HT-29 (cell line): ENCODE data around the gene IER5L. TPM values are rescaled to one million over a fixed set of nuclear protein-coding genes. Genes with fewer than 3 reads are reported as not detected.

ENCODE experiments used
- DNase-seq: peaks from one replicate; pipeline ENCODE4 v3.0.0-alpha.2; 2015; ENCODE audit warnings: low spot score
- total RNA-seq: library from RNA; depleted of rRNA; stranded (reverse); fragments of >200 nt; shearing (Covaris generic); gene quantifications from 2 replicates; pipeline ENCODE4 v1.2.3, GENCODE V29; 2014

IER5L gene
- total RNA-seq, 1 experiment from 2014 or later = 68.5 TPM

DNA sequence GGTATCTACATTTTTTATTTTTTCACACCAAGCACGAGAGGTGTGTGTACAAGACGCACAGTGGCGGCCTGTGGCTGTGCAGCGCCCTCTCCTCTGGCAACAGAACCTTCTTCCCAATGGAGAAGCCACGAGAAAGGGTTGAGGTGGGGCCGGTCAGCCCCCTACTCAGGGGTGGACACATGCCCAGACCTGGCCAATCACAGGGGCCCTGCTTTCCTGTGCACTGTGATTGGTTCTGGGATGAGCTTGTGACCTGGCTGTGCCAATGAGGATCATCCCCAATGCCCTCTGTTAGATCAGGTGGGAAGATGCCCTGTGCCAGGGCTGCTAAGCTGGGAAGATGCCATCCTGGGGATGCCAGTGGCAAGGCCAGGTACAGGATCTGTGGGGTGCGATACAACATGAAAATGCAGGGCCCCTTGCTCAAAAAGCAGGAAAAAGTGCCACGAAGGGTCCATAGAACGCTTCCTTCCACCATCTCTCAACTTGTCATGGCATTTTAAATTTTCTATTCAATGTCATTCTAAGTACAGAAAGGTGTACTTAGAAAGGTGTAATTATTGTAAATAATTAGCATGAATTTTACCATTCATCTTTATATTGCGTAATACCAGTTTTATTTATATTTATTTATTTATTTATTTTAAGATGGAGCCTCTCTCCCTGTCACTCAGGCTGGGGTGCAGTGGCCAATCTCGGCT, 15.4 kb downstream of the IER5L start:
- no peak for DNase-seq

DNA sequence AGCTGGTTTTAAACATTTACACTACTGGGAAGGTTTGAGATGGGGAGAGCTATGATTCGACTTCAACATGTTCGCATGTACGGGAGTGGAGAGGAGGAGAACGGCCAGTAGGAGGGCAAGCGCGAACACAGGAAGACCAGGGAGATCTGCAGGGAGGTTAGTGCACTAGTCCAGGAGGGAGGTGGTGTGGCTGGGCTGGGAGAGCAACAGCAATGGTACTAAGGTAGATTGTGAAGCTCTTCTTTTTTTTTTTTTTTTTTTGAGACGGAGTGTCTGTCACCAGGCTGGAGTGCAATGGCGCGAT, 16.6 kb downstream of the IER5L start:
- no peak for DNase-seq

DNA sequence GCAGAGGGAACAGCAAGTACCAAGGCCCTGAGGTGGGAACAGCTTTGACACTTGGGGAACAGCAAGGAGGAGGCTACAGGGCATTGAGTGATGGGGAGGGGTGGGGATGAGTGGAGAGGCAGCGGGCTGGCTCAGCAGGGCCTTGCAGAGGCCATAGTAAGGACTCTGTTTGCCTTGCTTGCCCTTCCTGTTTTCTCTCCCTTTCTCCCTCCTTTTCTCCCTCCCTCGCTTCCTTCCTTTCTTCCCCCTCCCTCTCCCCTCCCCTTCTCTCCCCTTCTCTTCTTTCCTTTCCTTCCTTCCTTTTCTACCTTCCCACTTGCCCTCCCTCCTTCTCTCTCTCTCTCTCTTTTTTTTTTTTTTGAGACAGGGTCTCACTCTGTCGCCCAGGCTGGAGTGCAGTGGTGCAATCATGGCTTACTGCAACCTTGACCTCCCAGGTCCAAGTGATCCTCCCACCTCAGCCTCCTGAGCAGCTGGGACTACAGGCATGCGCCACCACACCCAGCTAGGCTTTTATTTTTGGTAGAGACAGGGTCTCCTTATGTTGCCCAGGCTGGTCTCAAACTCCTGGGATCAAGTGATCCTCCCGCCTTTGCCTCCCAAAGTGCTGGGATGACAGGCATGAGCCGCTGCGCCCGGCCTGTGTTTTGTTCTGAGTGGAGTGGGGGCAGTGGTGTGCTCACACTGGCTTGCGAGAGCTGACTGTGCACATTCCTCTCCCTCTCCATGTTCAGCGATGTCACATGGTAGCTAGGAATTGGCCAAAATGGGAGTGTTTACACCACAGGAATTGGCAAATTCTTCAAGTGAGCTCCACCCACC, 17.1 kb downstream of the IER5L start:
- DNase-seq = no peak

DNA sequence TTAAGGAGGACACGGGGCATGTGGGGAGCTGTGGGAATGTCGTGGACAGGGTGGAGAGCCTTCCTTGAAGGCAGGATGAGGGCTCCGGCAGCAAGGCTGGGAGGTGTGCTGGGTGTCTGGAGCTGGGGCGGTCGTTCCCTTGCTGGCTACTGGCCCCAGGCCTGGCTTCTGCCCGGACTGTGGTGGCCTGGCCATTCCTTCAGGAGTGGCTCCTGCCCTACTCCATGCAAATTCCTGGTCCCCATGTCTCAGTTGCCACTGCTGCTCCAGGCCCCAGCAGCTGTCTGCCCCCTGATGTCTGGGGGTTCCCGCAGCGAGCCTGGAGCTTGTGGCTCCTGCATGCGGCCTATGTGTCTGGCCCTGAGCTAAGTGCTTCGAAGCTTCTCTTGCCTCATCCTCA, 21.9 kb downstream of the IER5L start:
- no peak for DNase-seq

DNA sequence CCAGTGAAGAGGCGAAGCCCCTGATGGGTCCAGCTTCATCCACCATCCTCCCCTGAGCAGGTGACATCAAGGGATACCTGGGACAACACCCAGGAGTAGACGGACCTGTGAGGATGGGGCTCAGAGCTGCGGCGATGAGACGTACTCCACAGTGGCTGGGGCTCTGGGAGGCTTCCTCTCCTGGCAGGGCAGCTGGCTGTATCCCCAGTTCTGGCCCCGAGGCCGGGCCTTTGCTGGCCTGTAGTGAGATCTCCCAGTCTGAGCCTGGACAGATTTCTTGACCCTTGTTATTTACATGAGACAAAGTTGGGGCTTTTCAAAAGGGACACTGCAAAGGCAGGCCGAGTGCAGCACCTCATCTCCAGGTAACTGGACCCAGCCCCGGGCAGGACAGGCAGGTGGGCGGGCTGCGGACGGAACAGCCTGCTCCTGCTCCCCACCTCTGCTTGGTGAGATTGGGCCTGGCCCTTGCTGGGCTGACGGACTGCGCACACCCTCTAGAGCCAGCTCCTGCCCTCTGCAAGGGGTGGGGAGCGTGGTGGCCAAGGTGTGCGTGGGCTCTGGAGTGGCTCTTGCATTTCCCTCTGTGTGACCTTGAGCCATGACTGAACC, 23.1 kb downstream of the IER5L start:
- no peak for DNase-seq

DNA sequence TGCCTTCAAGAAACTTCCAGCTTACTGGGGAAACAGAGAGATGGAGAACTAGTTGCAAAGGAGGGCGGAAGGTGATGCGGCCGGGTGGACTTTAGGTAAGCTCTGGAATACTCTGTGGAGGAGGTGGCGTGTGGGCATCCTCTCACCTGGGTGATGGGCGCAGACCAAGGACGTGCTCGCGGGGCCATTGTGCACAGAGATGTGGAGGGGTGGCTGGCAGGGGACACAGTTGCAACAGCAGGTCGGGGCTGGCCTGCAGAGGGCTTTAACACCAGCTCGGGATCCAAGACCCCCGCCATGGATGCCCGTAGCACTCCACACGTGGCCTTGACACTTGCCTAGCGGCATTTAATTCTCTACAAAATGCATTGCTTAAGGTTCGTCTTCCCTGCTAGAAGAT, 26.6 kb downstream of the IER5L start:
- no peak for DNase-seq

DNA sequence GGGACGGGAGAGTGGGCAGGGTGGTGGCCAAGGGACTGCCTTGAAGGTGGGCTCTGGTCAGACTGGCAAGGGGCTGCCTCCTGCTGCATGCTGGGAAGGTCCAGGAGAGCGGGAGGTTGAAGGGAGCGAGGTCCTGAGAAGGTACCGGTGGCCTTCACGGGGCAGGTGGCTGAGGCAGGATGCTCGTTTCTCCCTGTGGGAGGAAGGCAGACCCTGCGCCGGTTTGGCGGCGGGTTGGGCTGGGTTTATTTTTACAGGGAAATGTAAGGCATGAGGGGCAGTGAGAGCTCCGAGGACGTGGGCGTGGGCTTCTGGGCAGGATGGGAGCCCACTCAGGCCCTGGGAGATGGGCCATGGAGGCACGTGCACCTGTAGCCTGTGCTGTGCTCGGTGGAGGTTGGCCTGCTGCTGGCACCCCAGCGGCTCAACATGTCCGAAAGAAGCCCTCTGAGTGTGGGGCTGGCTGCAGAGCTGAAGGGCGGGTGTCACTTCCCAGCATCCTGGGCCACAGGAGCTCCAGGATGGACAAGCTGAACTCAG, 27.3 kb downstream of the IER5L start:
- no peak for DNase-seq

DNA sequence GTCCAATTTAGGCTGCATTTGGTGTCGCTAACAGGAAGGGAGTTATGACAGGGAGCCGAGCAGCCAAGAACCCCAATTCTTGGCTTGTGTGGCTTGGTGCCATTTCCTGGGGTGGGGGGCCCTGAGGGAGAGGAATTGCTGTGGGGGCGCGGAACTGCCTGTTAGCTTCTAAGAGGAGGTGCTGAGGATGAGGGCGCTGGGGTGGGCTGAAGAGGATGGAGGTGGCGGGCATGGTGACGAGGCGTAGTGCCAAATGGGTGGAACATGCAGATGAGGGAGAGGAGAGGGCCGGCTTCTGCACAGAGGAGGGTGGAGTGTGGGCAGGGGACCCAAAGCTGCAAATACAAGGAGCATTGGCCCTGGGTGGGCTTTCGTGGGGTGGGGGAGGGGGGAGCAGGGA, 27.9 kb downstream of the IER5L start:
- DNase-seq = no peak

DNA sequence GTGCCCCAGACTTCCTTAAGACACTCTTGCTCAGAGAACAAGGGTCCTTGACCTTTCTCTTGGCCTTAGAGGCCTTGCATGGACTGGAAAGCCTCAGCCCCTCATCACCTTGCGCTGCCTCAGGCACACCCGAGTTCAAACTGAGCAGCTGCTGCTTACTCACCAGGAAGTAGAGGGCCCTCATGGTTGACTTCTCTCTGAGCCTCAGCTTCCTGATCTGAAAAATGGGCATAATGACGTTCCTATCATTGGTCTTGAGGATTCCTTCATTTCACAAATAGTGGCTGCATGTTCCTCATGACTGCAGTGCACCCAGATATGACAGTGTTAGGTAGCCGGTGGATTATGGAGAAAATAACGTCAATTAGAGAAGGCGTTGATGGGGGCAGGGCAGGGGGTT, 28.6 kb downstream of the IER5L start:
- DNase-seq = no peak

DNA sequence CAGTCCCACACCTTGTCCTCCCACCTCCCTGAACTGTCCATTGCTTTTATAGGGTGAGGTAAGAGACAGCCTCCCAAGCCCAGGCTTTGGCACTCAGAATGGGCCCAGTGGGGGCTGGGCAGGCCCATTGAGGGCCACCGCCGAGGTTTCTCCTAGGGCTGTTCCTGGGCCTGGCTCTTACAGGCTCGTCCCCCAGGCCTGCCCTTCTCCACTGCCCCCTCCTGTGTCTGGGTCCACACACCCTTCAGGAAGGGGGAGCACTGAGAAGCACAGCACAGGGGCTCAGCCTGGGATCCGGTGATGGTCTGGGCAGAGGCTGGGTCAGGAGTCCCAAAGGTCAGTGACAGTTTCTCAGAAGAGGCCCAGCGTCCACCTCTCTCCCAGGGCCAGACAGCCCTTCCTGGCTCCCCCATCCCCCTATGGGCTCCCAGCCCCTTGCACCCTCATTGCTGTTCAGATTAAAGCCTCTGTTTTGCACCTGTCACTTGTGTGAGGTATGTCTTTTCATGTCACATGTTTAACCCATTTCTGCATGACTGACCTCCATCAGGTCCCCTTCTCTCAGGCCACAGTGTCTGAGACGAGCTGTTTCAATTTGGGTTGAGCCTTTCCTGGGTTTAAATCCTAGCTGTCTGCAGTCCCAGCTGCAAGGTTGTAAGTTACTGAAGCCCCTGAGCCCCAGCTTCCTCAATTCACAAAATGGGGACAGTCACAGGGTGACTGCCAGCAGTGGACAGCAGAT, 29.4 kb downstream of the IER5L start:
- DNase-seq = no peak

DNA sequence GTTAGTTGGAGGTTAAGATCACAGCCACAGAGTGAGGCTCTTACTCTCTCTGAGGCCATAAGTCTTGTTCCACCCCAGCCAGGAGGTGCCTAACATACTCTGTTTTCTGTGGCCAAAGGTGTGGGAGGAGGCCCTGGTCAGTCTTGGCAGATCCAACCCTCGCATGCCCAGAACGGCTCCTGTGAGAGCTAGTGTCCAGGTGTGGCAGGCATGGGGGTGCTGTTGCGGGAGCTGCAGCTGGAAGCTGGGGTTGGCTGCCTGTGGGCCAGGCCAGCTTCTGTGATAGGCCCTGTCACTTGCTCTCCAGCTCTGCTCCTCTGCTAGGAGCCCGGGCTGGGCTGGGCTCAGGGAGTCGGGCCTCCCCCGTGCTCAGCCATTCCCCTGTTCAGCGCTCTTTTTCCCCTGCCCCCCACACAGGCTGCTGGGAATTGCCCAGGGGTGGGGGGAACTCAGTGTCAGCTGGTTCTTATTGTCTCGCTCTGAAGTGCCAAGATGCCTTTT, 31.6 kb downstream of the IER5L start:
- peak; percentile 8 for DNase-seq

DNA sequence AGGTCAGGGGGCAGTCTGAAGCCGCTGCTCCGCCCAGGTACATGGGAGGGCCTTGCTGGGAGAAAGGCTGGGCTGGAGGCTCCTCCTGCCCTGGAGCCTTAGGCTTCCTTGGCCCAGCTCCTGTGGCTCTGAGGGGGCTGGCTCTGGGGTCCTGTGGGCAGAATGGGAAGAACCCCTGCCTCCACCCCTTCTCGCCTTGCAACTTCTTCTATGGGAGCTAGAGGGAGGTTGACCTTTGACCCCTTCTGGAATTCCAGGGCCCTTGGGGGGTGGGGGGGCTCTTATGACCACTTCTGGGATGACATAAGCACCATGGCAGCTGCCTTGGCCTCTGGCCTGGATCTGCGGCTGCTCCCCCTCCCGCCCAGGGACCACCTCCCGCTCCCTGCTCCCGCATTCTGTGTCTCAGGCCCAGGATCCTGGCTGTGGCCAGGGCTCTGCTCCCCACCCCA, 32.2 kb downstream of the IER5L start:
- peak; percentile 31 for DNase-seq

DNA sequence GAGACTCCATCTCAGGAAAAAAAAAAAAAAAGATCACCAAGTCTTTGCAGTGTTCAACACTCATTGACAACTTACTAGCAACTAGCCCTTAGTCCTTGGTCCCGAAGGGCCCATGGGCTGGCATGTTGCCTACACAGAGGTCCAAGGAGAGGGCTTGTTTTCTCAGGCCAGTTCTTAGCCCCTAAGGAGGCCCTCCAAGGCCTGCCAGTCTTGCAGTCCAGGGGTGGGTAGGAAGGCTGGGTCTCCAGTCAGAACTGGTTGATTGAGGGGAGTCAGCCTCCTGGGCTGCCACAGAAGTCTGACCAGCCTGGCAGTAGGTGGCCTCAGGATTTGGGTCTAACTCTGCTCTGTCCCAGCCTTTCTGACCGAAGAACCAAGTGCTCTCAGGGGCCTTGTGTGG, 32.7 kb downstream of the IER5L start:
- no peak for DNase-seq

DNA sequence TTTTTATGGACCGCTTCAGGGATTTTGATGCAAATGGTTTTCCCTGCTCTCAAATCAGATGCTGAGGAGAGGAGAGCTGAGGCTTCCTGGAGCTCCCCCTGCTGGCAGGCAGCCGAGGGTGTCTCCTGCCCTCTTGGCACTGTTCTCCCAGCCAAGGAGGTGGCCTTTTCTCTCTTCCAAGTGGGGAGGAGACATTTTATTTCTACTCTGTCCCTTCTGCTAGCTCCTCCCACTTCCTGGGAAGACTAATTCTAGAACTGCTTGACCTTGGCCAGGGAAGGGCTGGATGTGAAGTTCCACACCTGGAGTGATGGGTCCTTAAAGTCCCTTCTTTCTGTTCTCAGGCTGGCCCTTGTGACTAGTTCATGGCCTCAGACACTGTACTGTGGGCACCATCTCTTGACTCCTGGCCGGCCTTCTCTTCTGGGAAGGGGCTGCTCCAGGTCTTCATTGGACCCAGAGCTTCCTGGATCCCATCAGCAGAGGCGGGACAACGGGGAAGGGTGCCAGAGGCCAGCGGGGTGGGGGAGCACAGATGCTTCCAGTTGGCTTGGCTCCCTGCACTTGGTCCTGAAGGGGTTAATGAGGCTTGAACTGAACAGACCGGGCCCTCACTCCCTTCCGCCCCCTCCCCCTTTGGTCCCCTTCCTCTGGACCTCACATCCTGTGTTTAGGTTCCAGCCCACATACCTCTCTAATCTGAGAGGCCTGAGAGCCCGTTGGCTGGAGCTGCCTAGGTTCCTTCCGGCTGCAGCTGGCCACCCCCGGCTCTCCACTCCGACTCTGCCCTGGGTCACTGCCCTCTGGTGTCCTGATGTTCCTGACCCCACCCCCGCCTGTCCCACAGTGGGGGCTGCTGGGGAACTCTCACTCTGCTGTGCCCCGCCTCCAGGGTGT, 34.8 kb downstream of the IER5L start:
- peak; percentile 87 for DNase-seq

DNA sequence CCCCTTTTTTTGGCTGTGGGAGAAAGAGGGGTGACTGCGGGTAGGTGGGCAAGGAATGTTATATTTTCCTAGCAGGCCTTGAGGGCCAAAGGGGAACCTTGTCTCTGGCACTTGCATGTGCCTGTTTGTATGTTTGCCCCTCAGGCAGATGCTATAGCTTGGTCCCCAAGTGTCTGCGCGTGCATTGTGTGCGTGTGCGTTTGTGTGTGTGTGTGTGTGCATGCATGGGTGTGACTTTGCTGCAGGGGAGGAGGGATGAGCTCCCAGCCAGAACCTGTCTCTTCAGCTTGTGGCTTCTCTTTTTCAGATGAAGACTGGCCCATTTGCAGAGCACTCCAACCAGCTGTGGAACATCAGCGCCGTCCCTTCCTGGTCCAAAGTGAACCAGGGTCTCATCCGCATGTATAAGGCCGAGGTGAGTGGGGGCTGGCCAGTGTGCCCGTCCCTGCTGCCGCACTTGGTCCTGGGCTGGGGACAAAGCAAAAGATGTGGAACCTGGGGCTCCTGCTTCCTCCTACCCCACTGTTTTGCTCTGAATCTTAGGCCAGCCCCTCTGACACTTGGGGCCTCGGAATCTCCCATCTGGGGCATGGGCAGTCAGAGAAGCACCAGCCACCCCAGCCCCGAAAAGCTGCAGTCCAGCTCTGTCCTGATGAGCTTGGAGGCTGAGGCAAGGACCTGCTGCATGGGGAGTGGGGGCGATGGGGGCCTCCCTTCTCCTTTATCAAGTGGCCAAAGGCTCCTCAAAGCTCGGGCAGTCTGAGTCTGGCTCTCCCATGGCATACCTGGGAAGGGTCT, 35.7 kb downstream of the IER5L start:
- DNase-seq = no peak

DNA sequence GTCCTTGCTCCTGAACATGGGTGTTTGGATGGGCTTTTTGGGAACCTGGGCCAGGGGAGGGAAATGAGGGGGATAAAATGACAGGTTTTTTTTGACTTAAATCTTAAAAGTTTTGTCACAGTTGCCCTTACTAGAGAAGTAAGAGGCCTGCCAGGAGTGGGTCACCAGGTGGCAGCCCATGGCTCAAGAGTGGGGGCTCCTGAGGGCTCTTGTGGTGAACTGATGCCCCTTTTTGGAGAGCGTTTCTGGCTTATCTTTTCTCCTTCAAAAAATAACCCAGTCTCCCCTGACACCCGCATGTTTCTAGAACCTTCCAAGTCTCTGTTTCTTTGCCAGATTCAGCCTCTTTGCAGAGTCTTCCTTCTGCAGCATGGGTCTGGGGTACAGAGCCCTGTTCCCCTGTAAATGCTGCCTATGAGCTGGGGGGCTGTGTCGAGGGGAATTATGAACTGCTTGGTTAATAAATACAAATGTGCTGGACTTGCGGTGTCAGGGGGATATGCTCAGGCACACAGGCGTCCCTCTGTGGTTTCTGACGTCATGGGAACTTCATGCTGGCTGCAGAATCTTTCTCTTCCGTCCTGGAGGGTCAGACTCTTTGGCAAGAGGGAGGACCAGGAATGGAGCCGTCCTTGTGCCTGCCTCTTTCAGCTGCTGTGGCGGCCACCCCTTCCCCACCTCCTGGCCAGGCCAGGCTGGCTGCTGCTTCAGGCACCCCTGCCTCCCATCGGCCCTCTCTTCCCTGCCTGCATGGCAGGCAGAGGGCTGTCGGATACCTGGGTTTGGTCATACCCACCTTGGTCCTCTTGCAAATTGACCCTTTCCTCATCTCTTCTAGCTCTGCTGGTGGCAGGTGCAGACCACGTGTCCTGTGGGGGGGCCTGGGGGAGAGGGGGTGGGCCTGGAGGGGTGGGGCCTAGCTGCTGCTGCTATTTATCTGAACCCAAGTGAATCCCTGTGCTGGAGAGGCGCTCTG, 36.7 kb downstream of the IER5L start:
- DNase-seq = peak; percentile 42

DNA sequence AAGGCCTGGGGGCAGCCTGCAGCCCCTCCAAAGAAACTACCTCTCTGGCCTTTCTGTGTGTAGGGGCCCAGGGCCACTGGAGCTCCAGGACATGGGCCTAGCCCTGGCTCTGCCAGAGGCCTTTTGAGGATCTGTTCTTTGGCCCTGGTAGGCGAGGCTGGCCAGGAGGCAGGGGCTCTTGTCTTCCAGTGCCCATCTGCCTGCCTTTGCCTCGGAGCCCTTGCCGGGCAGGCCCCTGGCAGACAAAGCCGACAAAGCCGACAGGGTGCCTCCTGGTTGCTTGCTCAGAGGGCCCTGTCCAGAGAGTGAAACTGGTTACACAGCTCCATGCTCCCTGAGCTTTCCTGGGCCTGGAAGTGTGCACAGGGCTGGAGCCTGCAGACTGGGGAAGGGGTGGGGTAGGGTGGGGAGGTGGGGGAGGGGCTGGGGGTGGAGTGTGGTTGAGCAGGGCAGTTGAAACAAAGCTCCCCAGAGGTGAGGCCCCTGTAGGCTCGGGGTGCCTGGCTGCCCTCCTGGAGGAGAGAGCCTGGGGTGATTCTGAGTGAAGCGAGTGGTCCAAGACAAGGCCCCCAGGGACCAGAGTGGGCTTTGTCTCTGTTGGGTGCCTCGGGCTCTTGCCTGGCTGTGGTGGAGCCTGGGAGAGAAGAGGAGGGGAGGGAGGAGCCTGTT, 37.5 kb downstream of the IER5L start:
- DNase-seq = peak; percentile 65

DNA sequence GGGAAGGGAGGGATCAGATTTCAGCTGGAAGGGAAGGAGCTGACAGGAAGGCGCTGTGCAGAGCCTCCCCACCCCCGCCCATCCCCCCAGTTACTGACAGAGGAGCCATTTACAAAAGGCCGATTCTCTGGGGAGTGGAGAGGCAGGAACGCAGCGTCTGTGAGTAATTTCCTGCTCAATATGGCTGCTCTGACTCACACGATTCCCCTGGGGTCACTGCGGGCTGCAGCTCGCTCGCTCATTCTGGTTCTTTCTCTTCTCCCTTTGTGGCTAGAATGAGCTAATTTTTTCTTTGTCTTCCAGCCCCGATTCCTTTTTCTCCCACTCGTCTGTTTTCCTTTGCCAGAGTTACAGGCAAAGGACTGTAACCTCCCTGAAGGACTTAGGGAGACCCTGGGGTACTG, 38.1 kb downstream of the IER5L start:
- peak; percentile 93 for DNase-seq
